Loucy (cell line): ENCODE data around the gene RUVBL2.

Experiments used
- CTCF ChIP-seq: fragments of 200-600 bp; sonication (generic); conservative IDR thresholded peaks from 2 replicates; pipeline ENCODE4 v1.5.1; 2014; ENCODE audit warnings: mild to moderate bottlenecking, antibody characterized with exemption, low read length
- EZH2phosphoT487 ChIP-seq: fragments of 200-600 bp; IDR thresholded peaks from 2 replicates; pipeline ENCODE4 v1.6.1; 2018; ENCODE audit warnings: antibody characterized with exemption, mild to moderate bottlenecking, moderate library complexity, borderline replicate concordance

- TF ChIP-seq CTCF: no peak
- TF ChIP-seq EZH2phosphoT487: no peak
Observed at GRCh38 chr19:48992581-48993174, 1.0 kb upstream of the RUVBL2 start.
